ENCODE measurements around the gene OR52D1.

OR52D1 gene

DNA sequence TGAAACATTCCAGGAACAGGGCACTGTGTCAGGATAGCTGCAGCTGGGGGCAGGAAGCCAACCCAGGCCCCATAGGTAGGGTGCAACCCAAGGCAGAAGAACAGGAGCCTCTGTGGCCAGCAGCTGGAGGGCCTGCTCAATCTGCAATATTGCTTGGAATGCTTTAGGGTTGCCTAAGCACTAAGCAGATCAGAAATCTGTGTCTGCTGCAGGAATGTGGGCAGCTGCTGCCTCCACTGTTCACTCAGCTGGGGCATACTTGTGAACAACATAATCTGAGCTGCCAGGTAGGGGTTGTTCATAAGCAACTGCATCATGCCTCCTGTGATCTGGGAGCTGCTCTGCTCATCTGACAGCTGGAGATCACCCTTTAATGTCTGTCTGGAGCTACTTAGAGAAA is 26.4 kb downstream of the OR52D1 start:
- no peak for DNase-seq

DNA sequence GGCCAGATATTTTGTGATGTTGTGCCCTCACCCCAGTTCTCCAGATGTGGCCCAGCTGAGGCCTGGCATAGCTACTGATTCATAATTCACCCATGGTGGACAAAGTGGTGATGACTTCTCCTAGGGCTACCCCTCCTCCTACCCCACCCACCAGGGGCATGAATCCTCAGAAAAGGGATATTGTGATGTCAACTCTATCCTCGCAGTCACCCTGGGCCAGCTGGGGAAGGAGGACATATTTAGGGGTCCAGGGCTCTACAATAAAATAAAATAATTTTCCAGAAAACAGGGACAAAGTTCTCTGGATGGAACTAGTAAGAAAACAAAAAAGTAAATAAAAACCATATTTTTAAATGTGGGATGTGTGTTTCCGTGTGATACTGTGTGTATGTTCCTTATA is 28.1 kb downstream of the OR52D1 start, which contains the start of gene UBQLNL:
Gene UBQLNL, minus strand, starts transcription at position 101 of the 400 bp plus-strand sequence. CDS start 258 bp downstream, outside the sequence.
- no peak for DNase-seq

DNA sequence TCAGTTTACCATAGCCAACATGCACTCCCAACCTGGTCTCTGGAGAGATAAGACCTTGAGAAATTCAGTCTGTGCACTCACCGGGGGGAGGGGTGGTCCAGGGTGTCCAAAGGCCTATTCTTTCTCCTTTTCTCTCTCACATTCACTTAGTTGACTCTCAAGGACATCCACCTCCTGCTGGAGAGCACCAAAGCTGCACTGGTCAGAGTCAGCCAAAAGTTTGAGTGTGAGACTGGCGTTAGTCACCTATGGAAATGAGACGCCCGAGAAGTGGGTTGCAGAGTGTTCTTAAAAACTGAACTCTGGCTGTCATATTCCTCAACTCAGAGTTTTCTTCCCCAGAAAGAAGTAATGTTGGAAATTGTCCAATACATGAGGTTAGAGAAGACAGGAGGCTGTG is 33.1 kb downstream of the OR52D1 start:
- no peak for DNase-seq

DNA sequence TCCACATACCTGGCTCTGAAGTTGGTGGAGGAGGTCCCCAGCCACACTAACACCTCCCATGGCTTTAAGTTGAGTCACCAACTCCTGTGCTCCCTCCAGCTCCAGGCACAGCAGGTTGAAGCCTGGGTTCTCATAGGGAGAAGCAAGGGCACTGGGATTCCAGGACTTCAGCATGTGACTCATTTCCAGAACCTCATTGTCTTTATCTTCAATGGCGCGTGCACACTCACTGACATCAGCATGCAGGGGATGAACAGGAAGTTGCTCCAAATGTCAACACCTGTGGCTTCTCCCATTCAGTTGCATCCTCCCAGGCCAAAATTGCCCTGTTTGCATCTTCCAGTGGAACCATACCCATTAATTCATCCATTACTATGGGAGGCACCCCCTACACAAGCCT is 33.8 kb downstream of the OR52D1 start:
- no peak for DNase-seq

DNA sequence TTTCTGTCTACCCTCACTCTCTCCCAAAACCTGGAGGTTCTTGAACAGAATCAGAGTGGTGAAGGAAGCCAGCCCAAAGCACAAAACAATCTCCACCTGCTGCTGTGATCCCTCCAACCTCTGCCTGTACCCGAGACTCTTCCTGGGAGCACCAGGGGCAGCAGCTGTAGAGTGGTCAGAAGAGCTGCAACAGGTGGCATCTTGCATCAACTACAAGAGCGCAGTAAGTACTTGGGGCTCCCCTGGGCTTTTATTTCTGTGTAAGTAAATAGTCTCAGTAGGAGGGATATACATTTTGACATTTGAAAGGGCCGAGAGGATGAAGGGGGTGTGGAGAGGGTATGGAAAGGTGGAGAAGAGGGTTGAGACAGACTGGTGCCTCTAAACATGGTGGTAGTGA is 36.3 kb downstream of the OR52D1 start:
- DNase-seq: no peak

DNA sequence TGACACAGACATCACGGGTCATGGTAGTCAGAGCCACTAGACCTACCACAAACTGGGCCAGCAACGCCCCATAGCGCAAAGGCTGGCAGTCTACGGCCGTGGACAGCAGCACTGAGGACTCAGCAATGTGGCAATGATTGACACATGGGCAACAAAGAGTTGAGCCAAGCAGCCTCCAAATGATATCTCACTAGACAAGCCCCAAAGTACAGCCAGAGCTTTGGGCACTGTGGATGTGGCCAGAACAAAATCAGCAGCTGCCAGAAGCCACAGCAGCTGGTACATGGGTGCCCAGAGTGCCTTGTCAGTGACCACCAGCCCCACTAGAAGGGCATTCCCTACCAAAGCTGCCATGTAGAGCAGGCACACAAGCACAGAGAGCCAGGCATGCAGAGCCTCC is 39.2 kb downstream of the OR52D1 start:
- DNase-seq: no peak

GRCh38 chr11:5528495-5528894 is 40.0 kb downstream of the OR52D1 start:
- DNase-seq: no peak

GRCh38 chr11:5531053-5531831 is 42.8 kb downstream of the OR52D1 start:
- no peak for DNase-seq

- DNase-seq: no peak
Measured at GRCh38 chr11:5534046-5534445, 45.6 kb downstream of the OR52D1 start.

GRCh38 chr11:5536482-5536881 is 48.0 kb downstream of the OR52D1 start:
- DNase-seq: no peak
